ENCODE data around the gene NPM3. TPM values are rescaled to one million over a fixed set of nuclear protein-coding genes. Genes with fewer than 3 reads are reported as not detected.

The NPM3 gene
- total RNA-seq, 3 donors from 2014 or later, result 37.3 to 61.0 (median 43.9) TPM

DNA sequence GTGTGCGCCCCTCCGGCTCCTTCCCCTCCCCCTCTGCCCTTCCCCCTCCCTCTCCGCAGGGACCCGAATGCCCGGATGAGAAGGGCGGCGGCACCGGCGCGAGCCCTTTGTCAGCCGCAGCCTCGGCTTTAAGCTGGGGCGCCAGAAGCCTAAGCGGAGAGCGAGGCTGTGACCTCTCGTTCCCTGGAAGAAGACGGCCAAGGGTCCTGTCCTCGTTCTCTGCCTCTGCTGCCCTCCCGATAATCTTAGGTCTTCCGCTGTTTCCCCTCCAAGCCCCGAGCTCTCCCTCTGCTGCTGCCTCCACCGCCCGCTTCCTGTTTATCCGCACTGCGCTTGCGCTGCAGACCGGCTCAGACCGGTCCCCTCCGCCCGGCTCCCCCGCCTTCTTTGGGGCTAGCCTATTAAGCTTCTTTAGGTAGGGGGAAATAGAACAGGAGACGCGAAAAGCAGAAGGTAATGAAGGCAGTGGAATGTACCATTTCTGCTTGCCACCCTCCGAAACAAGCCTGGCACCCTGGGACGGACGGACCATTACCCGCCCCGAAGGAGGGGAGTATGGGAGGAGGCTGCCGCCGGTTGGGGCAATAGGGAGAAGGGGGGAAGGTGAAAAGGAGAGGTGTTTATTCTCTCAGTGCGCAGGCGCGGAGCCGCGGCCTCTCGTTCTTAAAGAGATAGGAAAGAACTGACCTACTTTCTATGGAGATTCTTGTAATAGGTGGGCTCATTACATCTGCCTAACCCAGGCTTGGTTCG is 35.0 kb upstream of the NPM3 start, which contains the start of gene OGA:
TSS of gene OGA (minus strand) at position 326 of the 753 bp plus-strand sequence. CDS start 422 bp downstream, outside the sequence.
- H3K27me3 ChIP-seq, result no peaks in the 10 kb centered on the region
- peak within 1 kb of the TSS; percentile 94 to 95 for H3K27ac ChIP-seq
- intact Hi-C loops (cut with DNase I; ENCODE audit: low total_unique reads), result no loop called here
- TF ChIP-seq, protein P1, sequence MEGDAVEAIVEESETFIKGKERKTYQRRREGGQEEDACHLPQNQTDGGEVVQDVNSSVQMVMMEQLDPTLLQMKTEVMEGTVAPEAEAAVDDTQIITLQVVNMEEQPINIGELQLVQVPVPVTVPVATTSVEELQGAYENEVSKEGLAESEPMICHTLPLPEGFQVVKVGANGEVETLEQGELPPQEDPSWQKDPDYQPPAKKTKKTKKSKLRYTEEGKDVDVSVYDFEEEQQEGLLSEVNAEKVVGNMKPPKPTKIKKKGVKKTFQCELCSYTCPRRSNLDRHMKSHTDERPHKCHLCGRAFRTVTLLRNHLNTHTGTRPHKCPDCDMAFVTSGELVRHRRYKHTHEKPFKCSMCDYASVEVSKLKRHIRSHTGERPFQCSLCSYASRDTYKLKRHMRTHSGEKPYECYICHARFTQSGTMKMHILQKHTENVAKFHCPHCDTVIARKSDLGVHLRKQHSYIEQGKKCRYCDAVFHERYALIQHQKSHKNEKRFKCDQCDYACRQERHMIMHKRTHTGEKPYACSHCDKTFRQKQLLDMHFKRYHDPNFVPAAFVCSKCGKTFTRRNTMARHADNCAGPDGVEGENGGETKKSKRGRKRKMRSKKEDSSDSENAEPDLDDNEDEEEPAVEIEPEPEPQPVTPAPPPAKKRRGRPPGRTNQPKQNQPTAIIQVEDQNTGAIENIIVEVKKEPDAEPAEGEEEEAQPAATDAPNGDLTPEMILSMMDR (IDR thresholded peaks at IDR 0.05), result peak in 1 of 3 donors; percentile 12
- TF ChIP-seq POLR2A (IDR thresholded peaks at IDR 0.05) (peak; percentile 99), POLR2AphosphoS5 (IDR thresholded peaks at IDR 0.05) (peak; percentile 91 to 99 (median 98))
- peak; percentile 96 to 98 for DNase-seq (ENCODE audit: low spot score in 2 of 2)
- H3K9me3 ChIP-seq, result no peaks in the 10 kb centered on the region
- H3K4me3 ChIP-seq, result peak within 1 kb of the TSS; percentile 92 to 99 (median 96)
- peaks cover 0 to 7% of the 10 kb centered on the region in 2 donors for H3K4me1 ChIP-seq
- no peaks in the 10 kb centered on the region for H3K36me3 ChIP-seq

DNA sequence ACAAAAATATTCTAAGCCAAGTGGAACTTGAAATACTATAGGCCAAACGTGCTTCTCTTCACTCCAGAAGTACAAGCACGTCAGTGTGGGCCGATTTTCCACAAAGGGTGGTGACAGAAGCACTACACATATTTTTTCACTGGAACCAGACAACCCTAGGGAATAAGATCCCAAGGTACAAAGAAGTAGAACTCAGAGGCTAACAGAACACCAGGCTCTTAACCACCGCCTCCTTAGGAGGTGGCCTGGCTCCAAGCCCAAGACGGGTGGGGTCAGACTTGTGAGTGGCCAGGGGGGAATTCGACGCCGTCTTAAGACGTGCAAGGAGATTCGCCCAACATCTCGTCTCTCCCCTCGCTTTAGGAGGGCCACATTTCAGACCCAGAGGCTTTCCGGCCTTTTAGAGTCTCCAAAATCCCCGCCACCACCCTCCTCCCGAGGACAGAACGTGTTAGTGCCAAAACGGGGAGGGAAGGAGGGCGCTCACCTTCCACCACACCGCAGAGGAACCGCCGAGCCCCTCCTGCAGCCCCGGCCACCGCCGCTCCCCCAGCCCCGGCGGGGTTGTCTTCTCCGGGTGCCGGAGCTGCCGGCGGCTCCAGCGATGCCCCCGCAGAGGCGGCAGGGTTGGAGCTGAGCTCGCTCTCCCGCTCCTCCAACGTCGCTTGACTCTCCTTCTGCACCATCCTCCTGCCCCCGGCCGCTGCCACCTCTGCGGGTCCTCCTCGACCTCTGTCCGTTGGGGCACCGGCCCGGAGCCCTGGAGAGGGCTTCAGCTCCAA is 34.3 kb upstream of the NPM3 start:
- peak; percentile 87 to 90 for DNase-seq (ENCODE audit: low spot score in 2 of 2)
- Histone ChIP-seq H3K4me3 (peak overlapping the region; percentile 92 to 99 (median 96)), H3K9me3 (no peaks in the 10 kb centered on the region), H3K36me3 (no peaks in the 10 kb centered on the region), H3K4me1 (peaks cover 0 to 7% of the 10 kb centered on the region in 2 donors), H3K27me3 (no peaks in the 10 kb centered on the region), H3K27ac (peak overlapping the region; percentile 94 to 95)
- intact Hi-C loops (cut with DNase I; ENCODE audit: low total_unique reads), result no loop called here
- TF ChIP-seq, protein P1 (IDR thresholded peaks at IDR 0.05), result no peak
- TF ChIP-seq POLR2A (IDR thresholded peaks at IDR 0.05), result no peak
- TF ChIP-seq POLR2AphosphoS5 (IDR thresholded peaks at IDR 0.05), result peak; percentile 17 to 47 (median 19)

DNA sequence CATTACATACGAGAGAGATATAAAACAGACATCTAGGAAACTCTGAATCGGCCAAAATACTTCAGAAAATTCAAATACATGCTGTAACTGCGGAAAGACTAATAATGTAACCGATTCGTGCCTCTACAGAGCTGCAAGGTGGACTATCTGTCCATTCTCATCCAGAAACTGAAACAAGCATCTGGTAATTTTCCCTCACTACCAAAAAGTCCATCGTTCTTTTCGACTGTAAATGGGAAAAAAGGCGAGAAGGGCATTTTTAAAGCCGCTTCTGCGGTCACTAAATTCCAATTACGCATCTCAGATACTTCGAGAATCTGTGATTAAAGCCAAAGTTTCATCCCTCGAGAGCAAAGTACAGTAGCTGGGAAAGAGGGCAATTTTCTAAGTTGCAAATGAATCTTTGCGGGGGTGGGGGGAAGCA is 33.7 kb upstream of the NPM3 start:
- DNase-seq (ENCODE audit: low spot score in 2 of 2), result no peak
- Histone ChIP-seq H3K4me1 (peaks cover 0 to 7% of the 10 kb centered on the region in 2 donors), H3K36me3 (no peaks in the 10 kb centered on the region), H3K9me3 (no peaks in the 10 kb centered on the region), H3K27ac (peak overlapping the region; percentile 94 to 95), H3K27me3 (no peaks in the 10 kb centered on the region), H3K4me3 (peak overlapping the region; percentile 92 to 99 (median 96))
- intact Hi-C loops (cut with DNase I; ENCODE audit: low total_unique reads), result no loop called here
- TF ChIP-seq, protein P1 (IDR thresholded peaks at IDR 0.05), result no peak
- TF ChIP-seq POLR2A (IDR thresholded peaks at IDR 0.05), result no peak
- TF ChIP-seq POLR2AphosphoS5 (IDR thresholded peaks at IDR 0.05), result no peak

DNA sequence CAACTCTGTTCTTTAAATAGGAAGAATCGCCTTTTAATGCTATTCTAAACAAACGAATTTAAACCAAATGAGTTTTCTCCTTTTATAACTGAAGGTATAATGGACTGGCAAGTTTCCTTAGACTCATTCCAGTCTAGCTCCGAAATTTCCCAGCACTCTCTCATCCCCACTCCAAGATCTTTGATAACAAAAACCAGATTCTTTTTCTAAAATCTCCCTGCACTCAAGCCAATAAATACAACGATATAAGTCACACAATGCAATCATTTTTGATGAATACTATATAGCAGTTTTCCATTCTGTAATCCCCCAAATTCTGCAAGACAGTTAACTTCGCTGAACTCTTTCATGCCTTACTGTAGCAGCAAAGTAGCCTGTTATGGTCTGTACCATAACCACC is 33.1 kb upstream of the NPM3 start:
- DNase-seq (ENCODE audit: low spot score in 2 of 2), result no peak
- intact Hi-C loops (cut with DNase I; ENCODE audit: low total_unique reads), result no loop called here
- Histone ChIP-seq H3K9me3 (no peaks in the 10 kb centered on the region), H3K4me3 (peak overlapping the region; percentile 92 to 99 (median 96)), H3K27me3 (no peaks in the 10 kb centered on the region), H3K36me3 (no peaks in the 10 kb centered on the region), H3K4me1 (peaks cover 0 to 7% of the 10 kb centered on the region in 2 donors), H3K27ac (no peak overlapping the region)
- TF ChIP-seq POLR2AphosphoS5 (IDR thresholded peaks at IDR 0.05), result no peak
- TF ChIP-seq, protein P1 (IDR thresholded peaks at IDR 0.05), result no peak
- no peak for TF ChIP-seq POLR2A (IDR thresholded peaks at IDR 0.05)
